Effector memory CD8-positive, alpha-beta T cell (primary cell): ENCODE results near the gene TNK2.
"Not testable (repeated sequence)": the region's sequence is repeated elsewhere in the genome, so short reads cannot be mapped to it uniquely, and the experiment has no call there.

ENCODE experiments used
- ATAC-seq: fragments of 150-1000 bp; cut with Tn5 transposase; replicated peaks from 2 replicates; pipeline ENCODE4 v1.10.0; 2021; ENCODE audit warnings: mild to moderate bottlenecking, moderate library complexity
- DNase-seq, 3 experiments: peaks; one replicate each; pipeline ENCODE4 v3.0.0; 2021
- H3K27ac Mint-ChIP-seq, 2 donors: one replicate each; pipeline ENCODE4 v1.8.0; 2022; ENCODE audit warnings: mild to moderate bottlenecking in 2 of 2, mixed read lengths in 2 of 2, moderate library complexity in 2 of 2
- H3K27me3 Mint-ChIP-seq, 2 donors: one replicate each; pipeline ENCODE4 v1.8.0; 2022; ENCODE audit warnings: mixed read lengths in 2 of 2
- H3K36me3 Mint-ChIP-seq: one replicate; pipeline ENCODE4 v1.8.0; 2022; ENCODE audit warnings: mild to moderate bottlenecking, moderate library complexity, mixed read lengths; ENCODE audit not compliant: insufficient read depth
- H3K4me1 Mint-ChIP-seq, 2 donors: one replicate each; pipeline ENCODE4 v1.8.0; 2022; ENCODE audit warnings: low read depth in 2 of 2, mixed read lengths in 2 of 2
- H3K4me3 Mint-ChIP-seq, 2 donors: one replicate each; pipeline ENCODE4 v1.8.0; 2022; ENCODE audit warnings: mild to moderate bottlenecking in 2 of 2, mixed read lengths in 2 of 2, moderate library complexity in 2 of 2
- H3K9me3 Mint-ChIP-seq, 2 donors: one replicate each; pipeline ENCODE4 v1.8.0; 2022; ENCODE audit warnings: mixed read lengths in 2 of 2

Gene TNK2

DNA sequence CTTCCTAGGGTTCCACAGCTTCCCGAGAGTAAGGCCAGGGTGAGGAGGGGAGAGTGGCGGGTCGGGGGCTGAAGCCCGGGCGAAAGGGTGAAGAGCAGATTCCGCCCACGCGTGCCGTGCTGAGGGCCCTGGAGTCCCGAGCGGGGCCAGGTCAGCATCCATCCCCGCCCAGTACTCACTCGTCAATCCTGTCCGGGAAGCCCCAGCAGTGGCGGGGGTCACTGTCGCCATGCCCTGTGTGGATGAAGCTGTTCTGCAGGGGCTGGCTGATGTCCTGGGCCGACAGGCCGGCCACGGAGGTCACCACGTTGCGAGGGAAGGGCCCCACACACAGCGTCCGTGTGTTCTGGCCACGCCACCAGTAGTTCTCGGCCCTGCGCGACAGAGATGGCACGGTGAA, 36.3 kb downstream of the TNK2 start:
- DNase-seq (no peak), ATAC-seq (no peak)
- H3K36me3 Mint-ChIP-seq, result peaks cover 26% of the 10 kb centered on the region
- no peak overlapping the region for H3K27ac Mint-ChIP-seq
- H3K4me1 Mint-ChIP-seq, result peaks cover 4 to 7% of the 10 kb centered on the region in 2 donors
- H3K27me3 Mint-ChIP-seq, result no peaks in the 10 kb centered on the region
- H3K9me3 Mint-ChIP-seq, result no peaks in the 10 kb centered on the region
- no peak overlapping the region for H3K4me3 Mint-ChIP-seq

DNA sequence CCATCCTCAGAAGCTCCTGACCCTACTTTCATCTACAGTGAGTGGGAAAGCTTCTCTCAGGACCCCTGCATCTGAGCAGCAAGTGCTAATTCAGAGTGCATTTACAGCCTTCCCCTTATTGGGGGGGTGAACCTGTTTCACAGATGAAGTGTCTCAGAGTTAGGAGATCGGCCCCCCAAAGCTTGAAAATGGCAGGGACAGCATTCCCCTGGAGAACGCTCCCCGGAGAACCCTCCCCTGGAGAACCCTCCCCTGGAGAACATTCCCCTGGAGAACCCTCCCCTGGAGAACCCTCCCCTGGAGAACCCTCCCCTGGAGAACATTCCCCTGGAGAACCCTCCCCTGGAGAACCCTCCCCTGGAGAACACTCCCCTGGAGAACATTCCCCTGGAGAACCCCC, 36.7 kb downstream of the TNK2 start:
- H3K36me3 Mint-ChIP-seq, result peaks cover 27% of the 10 kb centered on the region
- not testable (repeated sequence) for H3K4me1 Mint-ChIP-seq, H3K27me3 Mint-ChIP-seq, H3K27ac Mint-ChIP-seq, DNase-seq, H3K4me3 Mint-ChIP-seq, H3K9me3 Mint-ChIP-seq, ATAC-seq

DNA sequence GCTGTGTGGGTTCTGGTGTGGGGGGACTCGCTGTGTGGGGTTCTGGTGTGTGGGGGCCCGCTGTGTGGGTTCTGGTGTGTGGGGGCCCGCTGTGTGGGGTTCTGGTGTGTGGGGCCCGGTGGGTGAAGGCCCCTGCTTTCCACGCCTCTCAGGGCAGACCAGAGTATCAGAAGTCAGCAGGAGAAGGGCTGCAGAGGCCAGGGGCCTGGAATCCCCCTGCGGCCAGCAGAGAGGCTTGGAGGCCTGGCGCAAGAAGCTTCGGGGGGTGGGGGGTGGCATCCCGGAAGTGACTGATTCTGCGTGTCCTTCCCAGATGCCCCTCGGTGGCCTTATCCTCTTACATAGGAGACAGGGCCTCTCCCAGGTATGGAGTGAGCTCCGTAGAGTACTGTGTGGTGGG, 37.4 kb downstream of the TNK2 start:
- DNase-seq (no peak), ATAC-seq (no peak)
- no peaks in the 10 kb centered on the region for H3K27me3 Mint-ChIP-seq
- no peak overlapping the region for H3K4me3 Mint-ChIP-seq
- no peaks in the 10 kb centered on the region for H3K9me3 Mint-ChIP-seq
- peak overlapping the region; percentile 75 to 77 for H3K27ac Mint-ChIP-seq
- H3K36me3 Mint-ChIP-seq, result peaks cover 29% of the 10 kb centered on the region
- peaks cover 0 to 1% of the 10 kb centered on the region in 2 donors for H3K4me1 Mint-ChIP-seq

DNA sequence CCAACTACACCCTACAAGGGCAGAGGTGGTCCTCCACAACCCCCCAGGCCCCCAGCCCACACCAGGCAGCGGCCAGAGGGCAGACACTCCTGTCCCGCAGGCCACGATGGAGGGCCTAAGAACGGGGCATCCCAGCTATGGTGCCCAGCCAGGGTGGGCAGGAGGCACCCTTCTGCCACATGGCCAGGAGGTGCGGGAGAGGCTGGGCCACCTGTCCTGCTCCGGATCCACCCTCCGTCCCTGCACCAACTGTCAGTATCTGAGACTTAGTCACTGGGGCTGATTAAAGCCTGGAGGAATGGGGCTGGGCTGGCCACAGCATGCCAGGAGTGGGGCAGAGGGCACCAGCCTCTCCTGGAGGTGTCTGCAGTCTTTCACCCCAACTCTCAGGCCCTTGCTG, 37.9 kb downstream of the TNK2 start:
- peaks cover 32% of the 10 kb centered on the region for H3K36me3 Mint-ChIP-seq
- DNase-seq (no peak), ATAC-seq (no peak)
- no peaks in the 10 kb centered on the region for H3K9me3 Mint-ChIP-seq
- H3K4me3 Mint-ChIP-seq, result no peak overlapping the region
- H3K27ac Mint-ChIP-seq, result peak overlapping the region; percentile 75 to 77
- H3K4me1 Mint-ChIP-seq, result no peaks in the 10 kb centered on the region
- no peaks in the 10 kb centered on the region for H3K27me3 Mint-ChIP-seq

DNA sequence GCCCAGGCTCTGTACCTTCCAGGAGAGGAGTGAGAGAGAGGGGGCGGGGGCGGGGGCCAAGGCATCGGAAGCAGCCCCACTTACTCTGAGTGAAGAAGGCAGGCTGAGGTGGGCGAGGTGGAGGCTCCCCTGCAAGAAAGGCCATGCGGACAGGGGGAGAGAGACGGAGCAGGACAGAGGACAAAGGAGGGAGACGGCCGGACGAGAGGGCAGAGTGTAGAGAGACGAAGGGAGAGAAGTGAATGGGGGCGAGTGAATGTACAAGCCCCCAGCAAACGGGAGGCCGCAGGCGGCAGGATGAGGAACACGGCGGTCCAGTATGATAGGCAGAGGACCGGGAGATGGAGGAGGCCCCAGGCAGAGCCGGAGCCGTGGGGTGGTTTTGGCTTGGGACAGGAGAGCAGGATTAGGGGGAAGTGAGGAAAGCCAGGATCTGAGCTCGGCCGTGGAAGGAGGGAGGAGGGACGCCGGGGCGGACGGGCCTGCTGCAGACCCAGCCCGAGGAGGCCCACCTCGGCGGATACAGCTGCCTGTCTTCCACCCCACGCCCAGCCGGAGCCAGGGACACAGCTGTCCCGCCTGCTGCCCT, 38.8 kb downstream of the TNK2 start:
- no peaks in the 10 kb centered on the region for H3K4me1 Mint-ChIP-seq
- peak overlapping the region in 1 of 2 donors; percentile 14 for H3K4me3 Mint-ChIP-seq
- peaks cover 32% of the 10 kb centered on the region for H3K36me3 Mint-ChIP-seq
- ATAC-seq (no peak), DNase-seq (no peak)
- H3K27me3 Mint-ChIP-seq, result no peaks in the 10 kb centered on the region
- H3K9me3 Mint-ChIP-seq, result no peaks in the 10 kb centered on the region
- peak overlapping the region; percentile 71 to 75 for H3K27ac Mint-ChIP-seq

DNA sequence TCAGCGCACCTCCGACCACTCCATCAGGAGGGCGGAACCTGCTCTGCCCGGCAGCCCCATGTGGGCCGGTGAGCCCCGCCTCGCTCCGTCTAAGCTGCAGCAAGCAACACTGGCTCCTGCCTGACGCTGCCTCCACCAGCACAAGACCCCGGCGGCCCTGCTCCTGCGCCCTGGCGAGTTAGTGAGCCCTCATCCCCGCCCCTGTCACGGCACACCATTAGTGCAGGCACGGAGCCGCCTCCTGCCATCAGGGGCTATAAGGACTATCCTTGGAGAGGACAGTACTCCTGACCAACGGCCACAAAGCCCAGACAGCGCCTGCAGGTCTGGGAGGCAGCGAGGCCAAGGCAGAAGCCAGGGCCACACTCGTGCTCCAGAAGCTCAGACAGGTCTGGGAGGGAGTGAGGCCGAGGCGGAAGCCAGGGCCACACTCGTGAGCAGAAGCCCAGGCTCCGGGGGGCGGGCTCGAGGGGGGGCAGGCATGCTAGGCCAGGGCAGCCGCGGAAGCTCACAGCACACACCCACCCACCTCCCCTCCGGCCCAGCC, 39.4 kb downstream of the TNK2 start:
- DNase-seq (no peak), ATAC-seq (no peak)
- Mint-ChIP-seq H3K4me1 (no peaks in the 10 kb centered on the region), H3K27me3 (no peaks in the 10 kb centered on the region), H3K4me3 (no peak overlapping the region), H3K27ac (peak overlapping the region; percentile 71 to 75), H3K36me3 (peaks cover 32% of the 10 kb centered on the region), H3K9me3 (no peaks in the 10 kb centered on the region)

DNA sequence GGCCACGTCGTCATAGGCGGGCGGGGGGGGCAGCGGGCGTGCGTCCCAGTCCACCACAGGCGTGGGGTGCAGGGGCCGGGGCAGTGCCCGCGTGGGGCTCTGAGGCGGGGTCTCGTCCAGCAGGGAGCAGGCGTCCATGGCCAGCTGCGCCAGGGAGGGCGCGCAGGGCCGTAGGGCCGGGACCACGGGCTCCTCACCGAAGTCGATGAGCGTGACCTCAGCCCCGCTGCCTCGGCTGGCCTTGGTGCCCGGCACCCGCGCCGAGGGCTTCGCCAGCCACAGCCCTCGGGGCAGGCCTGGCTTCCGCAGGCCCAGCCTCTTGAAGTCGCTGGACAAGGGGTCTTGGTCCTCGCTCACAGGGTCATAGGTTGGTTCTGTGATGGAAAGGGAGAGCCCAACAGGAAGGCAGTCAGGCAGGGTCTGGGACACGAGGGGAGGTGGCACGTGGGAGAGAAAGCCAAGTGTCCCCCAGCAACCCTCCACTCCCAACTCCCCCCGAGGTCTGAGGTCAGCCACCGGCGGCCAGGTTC, 40.0 kb downstream of the TNK2 start:
- no peak overlapping the region for H3K27ac Mint-ChIP-seq
- H3K4me3 Mint-ChIP-seq, result no peak overlapping the region
- no peaks in the 10 kb centered on the region for H3K4me1 Mint-ChIP-seq
- ATAC-seq (no peak), DNase-seq (no peak)
- H3K9me3 Mint-ChIP-seq, result no peaks in the 10 kb centered on the region
- peaks cover 32% of the 10 kb centered on the region for H3K36me3 Mint-ChIP-seq
- no peaks in the 10 kb centered on the region for H3K27me3 Mint-ChIP-seq

DNA sequence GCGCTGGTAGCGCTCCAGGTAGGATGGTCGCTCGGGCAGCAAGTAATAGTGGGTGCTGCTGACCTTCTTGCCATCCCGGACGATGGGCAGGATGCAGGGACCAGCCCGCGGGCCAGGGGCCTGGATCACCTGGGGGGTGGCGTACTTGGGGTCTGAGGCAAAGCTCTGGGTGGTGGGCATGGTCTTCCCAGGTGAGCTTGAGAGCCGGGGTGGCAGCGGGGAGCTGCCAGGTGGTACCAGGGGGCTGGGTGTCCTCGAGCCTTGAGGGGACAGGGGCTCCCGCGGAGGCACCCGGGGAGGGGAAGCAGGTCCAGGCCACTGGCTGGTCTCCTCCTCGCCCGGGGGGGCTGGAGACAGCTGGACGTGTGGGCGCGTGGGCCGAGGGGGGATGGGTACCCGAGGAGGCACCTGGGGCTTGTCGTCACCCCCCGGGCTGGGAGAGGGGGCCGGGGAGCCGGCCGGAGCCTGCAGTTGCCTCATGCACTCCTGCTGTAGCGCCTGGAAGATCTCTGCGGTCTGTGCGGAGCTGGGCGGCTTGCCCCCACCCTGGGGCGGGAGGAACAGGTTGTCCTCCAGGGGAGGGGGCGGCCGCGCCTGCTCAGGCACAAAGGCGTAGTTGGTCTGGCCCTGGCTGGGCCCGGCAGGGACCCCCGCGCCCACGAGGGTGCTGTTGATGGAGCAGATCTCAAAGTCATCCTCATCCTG, 40.6 kb downstream of the TNK2 start:
- no peak overlapping the region for H3K4me3 Mint-ChIP-seq
- peaks cover 26% of the 10 kb centered on the region for H3K36me3 Mint-ChIP-seq
- ATAC-seq (no peak), DNase-seq (no peak)
- H3K27me3 Mint-ChIP-seq, result no peaks in the 10 kb centered on the region
- H3K9me3 Mint-ChIP-seq, result no peaks in the 10 kb centered on the region
- no peaks in the 10 kb centered on the region for H3K4me1 Mint-ChIP-seq
- no peak overlapping the region for H3K27ac Mint-ChIP-seq

DNA sequence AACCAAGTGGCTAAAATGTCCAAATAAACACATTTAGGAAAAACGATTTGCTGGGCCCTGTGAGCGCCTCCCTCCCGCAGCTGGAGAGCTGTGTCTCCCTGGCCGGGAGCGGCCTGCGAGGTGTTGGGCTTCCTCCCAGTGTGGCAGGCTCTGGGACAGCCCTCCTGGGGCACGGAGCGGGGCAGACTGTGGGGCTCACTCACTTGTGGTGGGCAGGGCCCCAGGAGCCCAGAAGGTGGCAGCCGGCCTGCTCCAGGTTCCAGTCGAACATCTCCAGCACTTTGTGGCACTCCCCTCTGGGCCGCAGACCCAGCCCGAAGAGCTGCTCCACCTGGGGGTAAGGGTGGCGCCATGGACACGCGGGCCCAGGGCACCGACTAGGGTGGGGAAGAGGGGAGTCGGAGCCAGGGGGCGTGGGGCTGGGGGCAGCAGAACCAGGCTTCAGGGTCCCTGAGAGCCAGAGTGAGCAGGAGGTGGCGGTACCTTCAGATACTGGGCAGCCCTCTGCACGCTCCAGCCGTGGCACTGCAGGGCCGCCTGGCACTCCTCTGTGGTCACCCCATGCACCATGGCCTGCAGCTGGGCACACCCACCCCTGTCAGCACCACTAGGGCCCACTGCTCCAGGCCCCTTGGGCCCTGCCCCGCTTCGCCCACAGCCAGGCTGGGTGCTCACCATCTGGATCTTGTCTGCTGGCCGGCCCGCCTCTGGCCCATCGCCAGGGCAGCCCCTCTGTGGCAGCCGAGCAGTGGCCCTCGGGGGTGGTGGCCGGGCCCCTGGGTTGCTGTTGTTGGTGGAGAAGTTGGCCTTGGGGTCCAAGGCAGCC, 41.5 kb downstream of the TNK2 start:
- Mint-ChIP-seq H3K9me3 (no peaks in the 10 kb centered on the region), H3K27me3 (no peaks in the 10 kb centered on the region), H3K4me3 (no peak overlapping the region), H3K36me3 (peaks cover 22% of the 10 kb centered on the region), H3K27ac (peak overlapping the region; percentile 15 to 19), H3K4me1 (no peaks in the 10 kb centered on the region)
- ATAC-seq, result no peak
- no peak for DNase-seq

DNA sequence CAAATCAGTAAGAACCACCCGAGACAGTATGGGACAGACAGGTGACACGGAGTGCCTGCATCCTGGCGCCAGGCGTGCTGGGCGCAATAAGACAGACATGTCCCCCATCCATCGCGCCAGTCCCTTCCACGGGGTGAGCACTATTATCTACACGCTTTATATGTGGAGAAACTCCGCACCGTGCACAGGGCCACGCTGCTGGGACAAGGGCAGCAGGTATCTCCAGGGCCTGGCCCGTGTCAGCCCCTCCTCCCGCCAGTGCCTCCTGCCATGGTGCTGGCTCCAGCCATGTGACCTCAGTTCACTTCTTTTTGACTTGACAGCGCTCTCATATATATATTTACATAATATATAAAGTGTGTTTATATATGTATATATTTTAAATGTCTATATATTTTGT, 42.6 kb downstream of the TNK2 start:
- Mint-ChIP-seq H3K27ac (peak overlapping the region in 1 of 2 donors; percentile 12), H3K4me1 (no peaks in the 10 kb centered on the region)
- ATAC-seq, result no peak

DNA sequence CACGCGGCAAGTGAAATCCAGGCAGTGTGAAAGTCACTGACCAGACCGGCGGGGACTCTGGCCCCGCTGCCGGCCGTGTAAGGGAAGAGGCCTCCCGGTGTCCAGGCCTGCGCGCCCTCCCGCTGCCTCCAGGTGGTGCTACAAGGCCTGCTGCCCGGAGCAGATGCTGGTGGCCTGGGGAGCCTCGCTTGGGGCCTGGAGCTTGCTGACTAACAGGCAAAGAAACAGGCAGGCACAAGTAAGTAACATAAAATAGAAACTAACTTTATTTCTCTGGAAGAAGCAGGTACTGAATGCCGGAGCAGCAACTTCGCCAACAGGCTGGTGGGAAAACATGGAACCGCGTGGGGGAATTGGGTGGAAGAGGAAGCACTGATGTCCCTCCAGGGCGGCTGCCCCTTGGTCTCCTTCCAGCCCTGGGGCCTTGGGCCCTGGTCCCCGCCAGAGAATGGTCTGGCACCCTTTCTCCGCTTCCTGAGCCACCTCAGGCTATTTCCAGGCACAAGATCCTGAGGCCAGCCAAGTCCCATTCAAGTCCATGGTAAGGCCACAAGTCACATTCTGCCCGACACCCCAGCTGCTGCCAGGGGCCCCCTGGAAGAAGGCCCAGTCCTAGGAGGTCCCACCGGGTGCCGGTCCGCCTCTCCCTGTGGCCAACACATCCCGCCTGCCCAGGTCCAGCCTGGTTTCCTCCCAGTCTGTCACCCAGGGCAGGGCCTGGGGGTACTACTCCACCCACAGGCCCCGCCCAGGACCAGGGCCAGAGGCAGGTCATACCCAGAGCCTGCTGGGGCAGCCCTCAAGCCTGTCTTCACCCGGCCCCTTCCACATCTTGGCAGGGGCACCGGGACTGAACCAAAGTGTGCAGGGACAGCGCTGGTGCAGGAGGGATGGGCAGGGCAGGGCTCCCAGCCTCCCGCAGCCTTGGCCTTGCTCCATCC, 45.0 kb downstream of the TNK2 start:
- Mint-ChIP-seq H3K4me1 (peaks cover 3 to 5% of the 10 kb centered on the region in 2 donors), H3K4me3 (no peak overlapping the region), H3K27me3 (no peaks in the 10 kb centered on the region), H3K27ac (peak overlapping the region in 1 of 2 donors; percentile 54), H3K9me3 (no peaks in the 10 kb centered on the region), H3K36me3 (peaks cover 11% of the 10 kb centered on the region)
- DNase-seq, result peak; percentile 47 to 52 (median 47)
- peak; percentile 83 for ATAC-seq

More for the DNA sequence above, 42.6 kb downstream of the TNK2 start:
- Mint-ChIP-seq H3K36me3 (peaks cover 16% of the 10 kb centered on the region), H3K4me3 (no peak overlapping the region), H3K27me3 (no peaks in the 10 kb centered on the region), H3K9me3 (no peaks in the 10 kb centered on the region)
- DNase-seq, result no peak

DNA sequence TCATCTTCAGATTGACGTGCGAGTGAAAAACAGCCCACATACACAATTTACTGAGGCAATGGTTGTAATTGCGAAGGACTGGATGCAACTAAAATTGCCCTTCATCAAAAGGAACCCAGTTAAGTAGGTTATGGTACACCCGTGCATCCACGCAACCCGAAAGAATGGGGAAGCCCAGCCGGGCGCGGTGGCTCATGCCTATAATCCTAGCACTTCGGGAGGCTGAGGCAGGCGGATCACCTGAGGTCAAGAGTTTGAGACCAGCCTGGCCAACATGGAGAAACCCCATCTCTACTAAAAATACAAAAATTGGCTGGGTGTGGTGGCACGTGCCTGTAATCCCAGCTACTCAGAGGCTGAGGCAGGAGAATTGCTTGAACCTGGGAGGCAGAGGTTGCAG, 46.0 kb downstream of the TNK2 start:
- DNase-seq, H3K27me3 Mint-ChIP-seq, H3K4me3 Mint-ChIP-seq, H3K9me3 Mint-ChIP-seq, ATAC-seq, H3K4me1 Mint-ChIP-seq: not testable (repeated sequence)
- peak overlapping the region in 1 of 2 donors; percentile 54 for H3K27ac Mint-ChIP-seq
- peaks cover 11% of the 10 kb centered on the region for H3K36me3 Mint-ChIP-seq
